K562 treated with DMSO at 1 percent for 24 hours (cell line): ENCODE data around the gene PPP1CC. TPM values are rescaled to one million over a fixed set of nuclear protein-coding genes. Genes with fewer than 3 reads are reported as not detected.

Source experiments
- total RNA-seq: library from RNA; unstranded; fragments of 300-600 nt; gene quantifications from 2 replicates; pipeline ENCODE4 v1.2.3, GENCODE V29; 2022; ENCODE audit warnings: low read depth; ENCODE audit not compliant: insufficient read depth

PPP1CC gene
- total RNA-seq = 110 and 144 TPM in 2 replicates

GRCh38 chr12:110742718-110743570 lies at the start of gene PPP1CC:
TSS of gene PPP1CC (minus strand) at chr12:110742891. CDS start at chr12:110742707, 184 bp downstream.

DNA sequence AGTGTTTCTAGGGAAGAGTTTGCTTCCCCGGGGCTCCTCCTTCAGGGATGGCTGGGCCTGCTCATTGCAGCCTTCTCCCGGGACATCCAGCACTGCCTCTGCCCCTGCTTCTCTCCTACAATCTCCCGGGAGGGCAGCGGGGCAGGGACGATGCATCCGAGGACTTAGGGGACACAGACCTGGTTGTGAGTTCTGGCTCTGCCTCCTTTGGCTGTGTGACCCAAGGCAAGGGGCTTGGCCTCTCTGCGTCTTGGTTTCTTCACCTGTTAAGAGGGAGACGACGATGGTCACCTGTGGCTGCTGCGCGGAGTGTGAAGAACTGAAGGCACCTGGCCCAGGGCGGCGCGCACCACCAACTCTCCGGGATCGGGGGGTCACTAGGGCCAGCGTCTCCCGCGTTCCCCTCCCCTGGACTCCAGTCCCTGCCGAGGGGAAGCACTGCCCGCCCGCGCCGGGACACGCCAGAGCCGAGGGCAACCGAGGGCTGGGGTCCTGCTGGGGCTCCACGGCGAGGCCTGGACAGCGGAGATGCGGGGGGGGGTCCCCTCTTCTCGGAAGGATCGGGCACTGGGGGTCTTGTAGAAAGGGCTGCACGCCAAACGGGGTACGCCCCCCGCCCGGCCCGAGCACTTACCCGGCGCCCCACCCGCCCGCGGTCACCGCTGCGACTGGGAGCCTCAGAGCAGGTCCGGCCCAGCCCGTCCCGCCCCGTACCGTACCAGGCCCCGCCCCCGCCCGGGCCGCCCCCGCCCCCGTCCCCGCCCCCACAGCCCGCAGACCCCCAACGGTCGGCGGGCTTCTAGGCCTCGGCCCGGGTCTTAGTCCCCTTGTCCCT lies 54.0 kb downstream of the PPP1CC start, which contains the start of gene HVCN1:
HVCN1 (minus strand) TSS at position 670 of the 835 bp plus-strand sequence. CDS start 5,870 bp downstream, outside the sequence.

Other genes with a start within 250 kb of the PPP1CC start
- 136 and 150 TPM in 2 replicates for gene VPS29, start 240.8 kb downstream of the PPP1CC start, total RNA-seq
- gene RAD9B, start 240.6 kb downstream of the PPP1CC start, total RNA-seq = 0.32 and 0.43 TPM in 2 replicates
- gene PPTC7, start 159.6 kb downstream of the PPP1CC start, total RNA-seq = 11.1 and 13.6 TPM in 2 replicates
- 8.9 and 13.7 TPM in 2 replicates for gene TCTN1, start 128.8 kb downstream of the PPP1CC start, total RNA-seq
- gene HVCN1, start 53.8 kb downstream of the PPP1CC start, total RNA-seq = 6.0 and 10.9 TPM in 2 replicates
- not detected in 2 replicates for gene CCDC63, start 104.1 kb upstream of the PPP1CC start, total RNA-seq
- gene MYL2, start 177.7 kb upstream of the PPP1CC start, total RNA-seq = not detected in 2 replicates